ENCODE results near the gene ACO2.

ACO2 gene

GRCh38 chr22:41517172-41518047 is 48.5 kb downstream of the ACO2 start:
- FAIRE-seq, result peak; percentile 68
- DNase-seq (ENCODE audit: insufficient read length, low spot score), result peak; percentile 40

GRCh38 chr22:41518048-41518347 is 49.1 kb downstream of the ACO2 start:
- FAIRE-seq, result no peak
- no peak for DNase-seq (ENCODE audit: insufficient read length, low spot score)

- no peak for DNase-seq (ENCODE audit: insufficient read length, low spot score)
- no peak for FAIRE-seq
Measured at GRCh38 chr22:41521126-41521525, 52.2 kb downstream of the ACO2 start.

- FAIRE-seq, result no peak
Measured at GRCh38 chr22:41522813-41523212, 53.9 kb downstream of the ACO2 start.

GRCh38 chr22:41523464-41524221 is 54.7 kb downstream of the ACO2 start:
- FAIRE-seq (no peak), DNase-seq (ENCODE audit: insufficient read length, low spot score) (no peak)

More at GRCh38 chr22:41522813-41523212, 53.9 kb downstream of the ACO2 start:
- DNase-seq (ENCODE audit: insufficient read length, low spot score), result no peak

GRCh38 chr22:41524251-41524661 is 55.3 kb downstream of the ACO2 start:
- DNase-seq (ENCODE audit: insufficient read length, low spot score), result no peak
- no peak for FAIRE-seq

GRCh38 chr22:41524809-41525449 is 56.0 kb downstream of the ACO2 start:
- no peak for FAIRE-seq
- no peak for DNase-seq (ENCODE audit: insufficient read length, low spot score)

- FAIRE-seq, result no peak
- no peak for DNase-seq (ENCODE audit: insufficient read length, low spot score)
Measured at GRCh38 chr22:41525450-41526225, 56.7 kb downstream of the ACO2 start.

GRCh38 chr22:41526226-41526829 is 57.4 kb downstream of the ACO2 start:
- DNase-seq (ENCODE audit: insufficient read length, low spot score) (no peak), FAIRE-seq (no peak)

GRCh38 chr22:41526830-41527799 is 58.2 kb downstream of the ACO2 start:
- FAIRE-seq (no peak), DNase-seq (ENCODE audit: insufficient read length, low spot score) (peak; percentile 59)

- FAIRE-seq (no peak), DNase-seq (ENCODE audit: insufficient read length, low spot score) (no peak)
Measured at GRCh38 chr22:41528132-41528766, 59.3 kb downstream of the ACO2 start.

GRCh38 chr22:41528938-41529561 is 60.1 kb downstream of the ACO2 start:
- no peak for FAIRE-seq
- DNase-seq (ENCODE audit: insufficient read length, low spot score), result no peak

GRCh38 chr22:41530890-41531714 is 62.2 kb downstream of the ACO2 start:
- DNase-seq (ENCODE audit: insufficient read length, low spot score) (no peak), FAIRE-seq (no peak)

GRCh38 chr22:41531715-41532477 is 63.0 kb downstream of the ACO2 start:
- no peak for FAIRE-seq
- DNase-seq (ENCODE audit: insufficient read length, low spot score), result no peak

- FAIRE-seq (peak; percentile 63), DNase-seq (ENCODE audit: insufficient read length, low spot score) (peak; percentile 85)
Measured at GRCh38 chr22:41532908-41533825, 64.2 kb downstream of the ACO2 start.

- no peak for FAIRE-seq
- DNase-seq (ENCODE audit: insufficient read length, low spot score), result no peak
Measured at GRCh38 chr22:41534219-41534618, 65.3 kb downstream of the ACO2 start.
